Measurements from ENCODE around the gene KDM3A.

Gene KDM3A

DNA sequence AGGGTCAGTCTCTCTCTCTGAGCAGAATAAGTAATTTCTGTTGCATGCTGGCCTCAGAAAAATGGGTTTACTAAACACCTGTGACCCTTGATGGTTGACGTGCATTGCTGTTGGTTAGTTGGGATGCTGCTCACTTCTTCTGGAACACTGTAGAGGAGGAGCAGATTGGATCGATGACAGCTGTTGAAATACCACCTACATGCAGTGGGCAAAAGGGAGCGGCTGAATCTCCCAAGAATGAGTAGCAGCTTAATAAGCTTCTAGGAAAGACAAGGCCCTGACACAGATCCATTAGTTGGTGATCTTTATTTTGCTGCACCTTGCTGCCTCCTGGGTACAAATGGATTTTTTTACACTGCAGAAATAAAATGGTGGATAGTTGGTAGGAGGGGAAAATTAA is 43.2 kb downstream of the KDM3A start:
- TF ChIP-seq, protein P1, sequence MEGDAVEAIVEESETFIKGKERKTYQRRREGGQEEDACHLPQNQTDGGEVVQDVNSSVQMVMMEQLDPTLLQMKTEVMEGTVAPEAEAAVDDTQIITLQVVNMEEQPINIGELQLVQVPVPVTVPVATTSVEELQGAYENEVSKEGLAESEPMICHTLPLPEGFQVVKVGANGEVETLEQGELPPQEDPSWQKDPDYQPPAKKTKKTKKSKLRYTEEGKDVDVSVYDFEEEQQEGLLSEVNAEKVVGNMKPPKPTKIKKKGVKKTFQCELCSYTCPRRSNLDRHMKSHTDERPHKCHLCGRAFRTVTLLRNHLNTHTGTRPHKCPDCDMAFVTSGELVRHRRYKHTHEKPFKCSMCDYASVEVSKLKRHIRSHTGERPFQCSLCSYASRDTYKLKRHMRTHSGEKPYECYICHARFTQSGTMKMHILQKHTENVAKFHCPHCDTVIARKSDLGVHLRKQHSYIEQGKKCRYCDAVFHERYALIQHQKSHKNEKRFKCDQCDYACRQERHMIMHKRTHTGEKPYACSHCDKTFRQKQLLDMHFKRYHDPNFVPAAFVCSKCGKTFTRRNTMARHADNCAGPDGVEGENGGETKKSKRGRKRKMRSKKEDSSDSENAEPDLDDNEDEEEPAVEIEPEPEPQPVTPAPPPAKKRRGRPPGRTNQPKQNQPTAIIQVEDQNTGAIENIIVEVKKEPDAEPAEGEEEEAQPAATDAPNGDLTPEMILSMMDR (IDR thresholded peaks at IDR 0.05; ENCODE audit: insufficient read depth, low read depth, low read length, missing control alignments), result no peak
- no peak overlapping the region for H3K4me3 ChIP-seq (ENCODE audit: low read depth, low read length)
- DNase-seq (ENCODE audit: low read depth), result no peak

DNA sequence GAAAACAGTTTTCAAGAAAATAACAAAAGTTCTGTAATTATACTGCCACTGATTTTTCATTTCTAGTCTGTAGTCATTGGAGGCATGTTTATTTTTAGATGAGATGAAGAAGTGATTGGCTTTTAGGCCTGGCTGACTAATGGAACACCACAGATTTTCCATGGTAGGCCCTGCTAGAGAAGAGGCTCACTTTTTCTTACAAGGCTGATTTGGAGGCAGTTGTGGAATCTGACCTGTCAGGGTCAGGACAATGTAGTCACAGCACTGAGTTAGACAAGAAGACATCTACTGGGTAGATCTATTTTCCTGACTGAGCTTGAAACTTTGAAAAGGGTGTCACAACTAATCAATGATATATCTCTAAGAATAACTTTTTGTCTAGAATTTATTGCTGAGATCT is 43.9 kb downstream of the KDM3A start:
- DNase-seq (ENCODE audit: low read depth), result no peak
- H3K4me3 ChIP-seq (ENCODE audit: low read depth, low read length), result no peak overlapping the region
- TF ChIP-seq, protein P1 (IDR thresholded peaks at IDR 0.05; ENCODE audit: insufficient read depth, low read depth, low read length, missing control alignments), result no peak

DNA sequence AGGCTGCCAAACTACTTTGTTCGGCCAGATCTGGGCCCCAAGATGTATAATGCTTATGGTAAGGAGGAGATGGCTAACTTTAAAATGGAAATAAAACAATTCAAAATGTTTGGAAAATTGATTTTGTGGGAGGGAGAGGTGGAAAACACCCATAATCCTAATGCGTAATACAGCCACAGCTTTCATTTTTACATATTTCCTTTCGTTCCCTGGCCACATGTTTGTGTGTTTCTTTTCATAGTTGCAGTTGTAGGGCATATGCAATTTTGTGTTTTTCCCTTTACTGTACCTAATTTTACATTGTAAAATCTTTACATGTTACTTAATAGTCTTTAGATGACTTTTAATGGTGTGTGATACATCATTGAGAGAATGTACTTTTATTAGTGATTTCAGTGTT is 44.6 kb downstream of the KDM3A start:
- DNase-seq (ENCODE audit: low read depth), result no peak
- no peak overlapping the region for H3K4me3 ChIP-seq (ENCODE audit: low read depth, low read length)
- TF ChIP-seq, protein P1 (IDR thresholded peaks at IDR 0.05; ENCODE audit: insufficient read depth, low read depth, low read length, missing control alignments), result no peak

DNA sequence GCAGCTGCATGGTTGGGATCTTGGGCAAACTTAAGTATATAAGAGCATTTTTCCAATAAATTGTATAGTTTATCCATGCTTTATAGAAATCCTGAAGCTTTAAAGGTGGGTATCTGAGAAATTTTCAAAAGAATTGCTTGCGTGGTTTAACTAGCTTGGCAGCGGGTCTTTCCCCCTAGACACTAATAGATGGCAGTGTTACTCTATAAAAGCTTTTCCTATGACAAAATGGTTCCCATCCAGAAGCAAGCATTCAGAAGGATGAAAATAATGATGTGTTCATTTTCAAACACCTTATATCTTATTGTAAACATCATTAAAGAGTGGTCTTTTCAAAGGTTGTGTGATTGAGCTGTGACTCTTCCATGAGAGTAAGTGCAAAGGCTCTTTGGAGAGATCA is 45.9 kb downstream of the KDM3A start:
- TF ChIP-seq, protein P1 (IDR thresholded peaks at IDR 0.05; ENCODE audit: insufficient read depth, low read depth, low read length, missing control alignments), result no peak
- no peak for DNase-seq (ENCODE audit: low read depth)
- H3K4me3 ChIP-seq (ENCODE audit: low read depth, low read length), result no peak overlapping the region

DNA sequence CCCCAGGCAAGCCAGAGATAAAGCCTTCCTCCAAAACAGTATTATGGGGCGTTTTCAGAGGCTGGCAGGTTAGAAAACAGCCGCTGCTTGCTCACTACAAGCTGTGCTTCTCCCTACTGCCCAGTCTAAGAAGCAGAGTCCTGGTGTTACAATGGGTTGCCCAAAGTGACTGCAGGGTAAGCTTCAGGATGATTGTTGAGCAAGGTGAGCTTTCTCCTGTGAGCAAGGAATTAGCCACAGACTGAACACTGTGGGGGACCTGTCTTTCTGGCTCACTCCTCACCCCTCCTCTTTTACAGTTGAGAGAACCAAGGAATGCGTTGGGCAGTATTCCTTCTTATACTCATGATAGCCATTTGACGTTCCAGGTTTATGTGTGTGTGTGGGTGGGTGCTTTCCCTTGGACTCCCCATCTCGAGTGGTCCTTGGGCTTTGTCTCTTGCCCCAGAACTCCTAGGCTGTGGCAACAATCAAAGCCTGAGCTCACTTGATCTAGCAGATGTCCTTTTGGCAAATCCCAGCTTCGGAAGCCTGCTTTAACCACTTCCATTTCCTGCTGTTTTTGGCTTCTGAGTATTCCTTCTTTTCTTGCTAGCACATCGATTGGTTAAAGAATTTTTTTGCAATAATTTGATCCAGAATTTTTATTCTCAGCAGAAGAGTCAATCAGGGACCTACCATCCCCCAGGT is 47.5 kb downstream of the KDM3A start:
- no peak for DNase-seq (ENCODE audit: low read depth)
- TF ChIP-seq, protein P1 (IDR thresholded peaks at IDR 0.05; ENCODE audit: insufficient read depth, low read depth, low read length, missing control alignments), result no peak

DNA sequence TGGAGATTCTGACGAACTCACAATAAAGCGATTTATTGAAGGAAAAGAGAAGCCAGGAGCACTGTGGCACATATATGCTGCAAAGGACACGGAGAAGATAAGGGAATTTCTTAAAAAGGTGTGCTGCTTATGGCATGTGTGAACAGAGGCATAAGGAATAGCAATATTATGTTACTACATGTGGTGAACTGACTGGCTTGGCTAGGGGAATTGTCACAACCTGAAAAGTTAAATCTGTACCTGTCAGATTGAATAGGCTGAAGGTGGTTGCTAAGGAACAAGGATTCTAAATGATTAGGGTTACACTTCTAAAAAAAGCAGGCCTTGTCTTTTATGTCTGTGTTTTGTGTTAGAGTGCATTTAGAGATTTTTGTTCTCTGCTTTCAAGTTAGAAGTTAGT is 48.4 kb downstream of the KDM3A start:
- H3K4me3 ChIP-seq (ENCODE audit: low read depth, low read length), result no peak overlapping the region
- no peak for DNase-seq (ENCODE audit: low read depth)
- TF ChIP-seq, protein P1 (IDR thresholded peaks at IDR 0.05; ENCODE audit: insufficient read depth, low read depth, low read length, missing control alignments), result no peak

More for the DNA sequence above, 47.5 kb downstream of the KDM3A start:
- H3K4me3 ChIP-seq (ENCODE audit: low read depth, low read length), result no peak overlapping the region

DNA sequence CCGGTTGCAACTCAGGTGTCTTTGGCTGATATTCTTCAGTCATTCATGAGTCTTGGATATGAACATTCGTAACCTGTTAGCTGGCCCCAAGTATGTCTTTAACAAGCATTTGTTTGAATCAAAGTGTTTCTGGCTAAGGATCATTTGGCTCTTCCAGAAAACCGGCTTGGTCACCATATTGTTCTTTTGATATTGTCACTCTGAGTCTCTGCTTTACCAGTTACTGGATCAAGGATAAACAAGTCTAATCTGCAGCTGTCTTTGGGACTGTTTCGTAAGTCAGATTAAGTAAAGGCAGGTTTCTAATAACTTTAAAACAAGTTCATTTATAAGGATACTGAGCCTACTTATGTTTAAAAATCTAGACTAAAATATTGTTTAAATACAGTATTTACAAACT is 49.1 kb downstream of the KDM3A start:
- TF ChIP-seq, protein P1 (IDR thresholded peaks at IDR 0.05; ENCODE audit: insufficient read depth, low read depth, low read length, missing control alignments), result no peak
- no peak for DNase-seq (ENCODE audit: low read depth)
- no peak overlapping the region for H3K4me3 ChIP-seq (ENCODE audit: low read depth, low read length)

Data from GM12865 (cell line).